CD8-positive, alpha-beta memory T cell (primary cell): Measurements from ENCODE around the gene GRHPR. TPM values are rescaled to one million over a fixed set of nuclear protein-coding genes. Genes with fewer than 3 reads are reported as not detected.

Experiments used
- CTCF ChIA-PET: fragments of 350-600 bp; sonication (Branson Sonifier 250); formaldehyde crosslinking; loops from one replicate; lab custom pipeline; 2021; ENCODE audit warnings: antibody characterized with exemption; lab: Charles Lee
- POLR2A ChIA-PET: fragments of 350-600 bp; sonication (Branson Sonifier 250); formaldehyde crosslinking; loops from one replicate; lab custom pipeline; 2021; ENCODE audit warnings: antibody characterized with exemption; lab: Charles Lee
- DNase-seq, 5 donors: peaks; one replicate each; pipeline versions ENCODE4 v3.0.0 to v3.0.0-alpha.2; 2020 to 2022; ENCODE audit warnings: mixed read lengths in 1 of 5
- H3K27ac ChIP-seq: one replicate; pipeline ENCODE4 v1.7.0; 2013; ENCODE audit warnings: low read depth, mild to moderate bottlenecking, low read length, moderate library complexity
- H3K27me3 ChIP-seq: 2 replicates; pipeline ENCODE4 v1.7.0; 2013; ENCODE audit warnings: low read length, mild to moderate bottlenecking; ENCODE audit not compliant: insufficient read depth, poor library complexity, severe bottlenecking
- H3K36me3 ChIP-seq: 2 replicates; pipeline ENCODE4 v1.7.0; 2013; ENCODE audit warnings: mild to moderate bottlenecking, low read length, moderate library complexity; ENCODE audit not compliant: insufficient read depth
- H3K4me1 ChIP-seq: 2 replicates; pipeline ENCODE4 v1.7.0; 2013; ENCODE audit warnings: mild to moderate bottlenecking, low read length, moderate library complexity; ENCODE audit not compliant: insufficient read depth
- H3K4me3 ChIP-seq: 2 replicates; pipeline ENCODE4 v1.7.0; 2013; ENCODE audit warnings: mild to moderate bottlenecking, low read length
- H3K9me3 ChIP-seq: 2 replicates; pipeline ENCODE4 v1.7.0; 2013; ENCODE audit warnings: mild to moderate bottlenecking, low read length
- H3K27ac Mint-ChIP-seq, 8 donors: one replicate each; pipeline ENCODE4 v1.8.0; 2020 to 2021; ENCODE audit warnings: mixed read lengths in 8 of 8, mild to moderate bottlenecking in 6 of 8, inconsistent platforms in 3 of 8, moderate library complexity in 3 of 8
- H3K27me3 Mint-ChIP-seq, 2 donors: one replicate each; pipeline ENCODE4 v1.8.0; 2020 to 2021; ENCODE audit warnings: mixed read lengths in 2 of 2, mild to moderate bottlenecking in 1 of 2, moderate library complexity in 1 of 2
- H3K36me3 Mint-ChIP-seq, 3 donors: one replicate each; pipeline ENCODE4 v1.8.0; 2020 to 2021; ENCODE audit warnings: mixed read lengths in 3 of 3, inconsistent platforms in 1 of 3, mild to moderate bottlenecking in 1 of 3
- H3K4me1 Mint-ChIP-seq, 3 donors: one replicate each; pipeline ENCODE4 v1.8.0; 2020 to 2021; ENCODE audit warnings: mixed read lengths in 3 of 3, inconsistent platforms in 1 of 3, mild to moderate bottlenecking in 1 of 3
- H3K4me3 Mint-ChIP-seq, 7 donors: one replicate each; pipeline ENCODE4 v1.8.0; 2020 to 2021; ENCODE audit warnings: mixed read lengths in 7 of 7, mild to moderate bottlenecking in 6 of 7, moderate library complexity in 4 of 7, inconsistent platforms in 2 of 7
- H3K9me3 Mint-ChIP-seq, 5 donors: one replicate each; pipeline ENCODE4 v1.8.0; 2020 to 2022; ENCODE audit warnings: mixed read lengths in 5 of 5, mild to moderate bottlenecking in 3 of 5, moderate library complexity in 2 of 5, inconsistent platforms in 1 of 5
- polyA plus RNA-seq: library from polyadenylated mRNA; unstranded; fragments of 300-500 nt; fragmentation: Illumina TruSeq; gene quantifications from one replicate; pipeline ENCODE4 v1.2.3, GENCODE V29; 2021
- total RNA-seq, 2 experiments: library from RNA; stranded (reverse); gene quantifications; one replicate each; pipeline ENCODE4 v1.2.3, GENCODE V29; 2021

The GRHPR gene
- total RNA-seq (10 to 100 TPM; 87.4 to 94.1 TPM), polyA plus RNA-seq (77.4 TPM)

DNA sequence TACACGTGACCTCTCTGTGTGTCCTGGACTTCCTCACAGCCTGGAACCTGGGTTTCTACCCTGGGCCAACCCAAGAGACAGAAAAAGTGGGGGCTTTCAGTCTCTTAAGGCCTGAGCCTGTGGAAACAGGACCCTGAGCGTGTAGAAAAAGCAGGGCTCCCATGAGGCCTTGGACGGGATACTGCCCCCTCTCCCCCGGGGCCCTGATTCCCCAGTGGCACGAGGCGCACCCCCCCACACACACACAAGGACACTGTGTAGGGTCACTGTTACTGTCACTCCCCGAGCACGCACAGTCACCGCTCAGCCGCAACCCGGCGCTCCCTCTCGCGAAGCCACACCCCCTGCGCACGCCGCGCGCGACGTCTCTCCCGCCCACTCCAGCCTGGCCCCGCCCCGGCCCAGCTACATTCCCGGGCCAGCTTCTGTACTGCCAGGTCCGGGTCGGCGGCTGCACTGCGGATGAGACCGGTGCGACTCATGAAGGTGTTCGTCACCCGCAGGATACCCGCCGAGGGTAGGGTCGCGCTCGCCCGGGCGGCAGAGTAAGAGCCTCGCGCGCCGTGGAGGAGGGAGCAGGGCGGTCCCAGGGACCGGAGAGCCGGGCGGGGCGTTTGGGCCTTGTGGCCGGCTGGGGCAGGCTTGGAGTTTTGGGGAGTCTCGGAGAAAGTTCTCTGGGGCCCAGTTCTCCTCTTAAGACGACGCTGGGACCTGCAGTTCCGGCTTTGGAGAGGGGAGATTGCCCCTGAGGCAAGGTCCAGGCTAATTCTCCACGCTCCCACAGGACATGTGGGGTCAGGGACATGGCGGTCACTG, at the start of gene GRHPR:
GRHPR (plus strand) TSS at position 408 of the 816 bp plus-strand sequence; CDS start at position 463, 55 bp downstream.
- ChIA-PET POLR2A (no interaction called here), CTCF (no interaction called here)
- peaks cover 0 to 23% (median 7%) of the 10 kb centered on the region in 3 donors for H3K36me3 Mint-ChIP-seq
- peak within 1 kb of the TSS; percentile 89 to 99 (median 95) for H3K27ac Mint-ChIP-seq
- Histone ChIP-seq H3K27ac (peak within 1 kb of the TSS; percentile 82), H3K36me3 (peaks cover 7% of the 10 kb centered on the region), H3K4me1 (peaks cover 20% of the 10 kb centered on the region), H3K9me3 (no peaks in the 10 kb centered on the region), H3K27me3 (no peaks in the 10 kb centered on the region), H3K4me3 (peak within 1 kb of the TSS; percentile 73)
- peaks cover 0 to 3% of the 10 kb centered on the region in 2 donors for H3K27me3 Mint-ChIP-seq
- H3K9me3 Mint-ChIP-seq = no peaks in the 10 kb centered on the region
- peaks cover 22 to 31% (median 30%) of the 10 kb centered on the region in 3 donors for H3K4me1 Mint-ChIP-seq
- H3K4me3 Mint-ChIP-seq = peak within 1 kb of the TSS; percentile 93 to 99 (median 96)
- peak; percentile 79 to 90 (median 83) for DNase-seq

DNA sequence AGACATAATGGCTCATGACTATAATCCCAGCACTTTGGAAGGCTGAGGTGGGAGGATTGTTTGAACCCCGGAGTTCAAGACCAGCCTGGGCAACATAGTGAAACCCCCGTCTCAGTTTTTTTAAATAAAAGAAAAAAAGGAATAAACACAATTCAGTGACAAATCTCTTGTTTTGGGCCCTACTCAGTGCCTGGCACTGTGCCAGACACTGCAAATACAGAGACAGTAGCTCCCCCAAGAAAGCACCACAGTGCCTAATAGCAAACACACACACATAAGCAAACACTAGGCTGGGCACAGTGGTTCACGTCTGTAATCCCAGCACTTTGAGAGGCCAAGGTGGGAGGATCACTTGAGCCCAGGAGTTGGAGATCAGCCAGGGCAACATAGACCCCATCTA, 49.7 kb upstream of the GRHPR start:
- Mint-ChIP-seq H3K4me1 (peaks cover 6 to 15% (median 7%) of the 10 kb centered on the region in 3 donors), H3K36me3 (peaks cover 0 to 10% (median 2%) of the 10 kb centered on the region in 3 donors), H3K27me3 (peaks cover 14 to 27% of the 10 kb centered on the region in 2 donors), H3K9me3 (peaks cover 0 to 1% (median 0%) of the 10 kb centered on the region in 5 donors), H3K4me3 (no peak overlapping the region), H3K27ac (no peak overlapping the region)
- no peak for DNase-seq
- CTCF ChIA-PET = no interaction called here
- Histone ChIP-seq H3K4me1 (no peaks in the 10 kb centered on the region), H3K27ac (no peak overlapping the region), H3K9me3 (no peaks in the 10 kb centered on the region), H3K36me3 (no peaks in the 10 kb centered on the region), H3K27me3 (no peaks in the 10 kb centered on the region), H3K4me3 (no peak overlapping the region)
- POLR2A ChIA-PET = no interaction called here

DNA sequence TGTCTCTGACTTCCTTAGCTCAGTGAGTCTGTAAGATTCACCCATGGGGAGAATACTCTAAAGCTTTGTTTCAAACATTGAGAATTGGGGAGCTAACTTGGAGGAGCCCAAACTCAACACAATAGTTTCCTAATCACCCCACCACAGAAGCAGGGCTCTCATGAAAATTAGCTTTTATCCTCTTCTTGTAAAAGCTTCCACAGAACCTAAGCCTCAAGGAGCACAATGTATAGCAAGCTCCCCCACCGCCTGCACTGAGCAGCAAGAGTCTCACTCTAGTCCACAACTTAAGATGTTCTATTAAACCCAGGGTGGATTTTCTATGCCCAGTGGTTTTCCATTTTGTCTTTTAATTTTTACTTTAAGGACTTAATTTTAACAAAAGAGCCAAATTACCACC, 48.9 kb upstream of the GRHPR start:
- Mint-ChIP-seq H3K27me3 (peaks cover 15 to 34% of the 10 kb centered on the region in 2 donors), H3K36me3 (peaks cover 0 to 12% (median 2%) of the 10 kb centered on the region in 3 donors), H3K4me1 (peaks cover 6 to 15% (median 7%) of the 10 kb centered on the region in 3 donors), H3K27ac (no peak overlapping the region), H3K4me3 (no peak overlapping the region), H3K9me3 (peaks cover 0 to 2% (median 0%) of the 10 kb centered on the region in 5 donors)
- Histone ChIP-seq H3K4me3 (no peak overlapping the region), H3K9me3 (no peaks in the 10 kb centered on the region), H3K4me1 (no peaks in the 10 kb centered on the region), H3K27ac (no peak overlapping the region), H3K27me3 (no peaks in the 10 kb centered on the region), H3K36me3 (no peaks in the 10 kb centered on the region)
- ChIA-PET CTCF (no interaction called here), POLR2A (no interaction called here)
- DNase-seq = no peak

DNA sequence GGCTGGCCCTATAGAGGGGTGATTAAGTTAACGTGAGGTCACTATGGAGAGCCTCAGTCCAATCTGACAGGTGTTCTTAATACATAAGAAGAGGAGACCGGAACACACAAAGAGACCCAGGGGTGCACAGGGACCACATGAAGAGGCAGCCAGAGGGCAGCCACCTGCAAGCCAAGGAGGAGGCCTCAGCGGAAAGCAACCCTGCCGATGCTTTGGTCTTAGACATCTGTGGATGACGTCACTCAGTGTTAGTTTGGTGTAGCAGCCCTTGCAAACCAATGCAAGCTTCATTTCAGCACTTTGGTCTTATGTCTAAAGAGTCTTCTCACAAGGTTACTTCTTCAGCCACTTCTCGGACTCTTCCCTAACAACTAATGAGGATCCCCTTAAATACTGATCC, 47.6 kb upstream of the GRHPR start:
- DNase-seq = peak in 1 of 5 donors; percentile 3
- Histone ChIP-seq H3K4me1 (no peaks in the 10 kb centered on the region), H3K27me3 (no peaks in the 10 kb centered on the region), H3K27ac (no peak overlapping the region), H3K36me3 (no peaks in the 10 kb centered on the region), H3K9me3 (no peaks in the 10 kb centered on the region), H3K4me3 (no peak overlapping the region)
- Mint-ChIP-seq H3K9me3 (peaks cover 0 to 2% (median 0%) of the 10 kb centered on the region in 5 donors), H3K36me3 (peaks cover 0 to 12% (median 2%) of the 10 kb centered on the region in 3 donors), H3K27me3 (peaks cover 15 to 41% of the 10 kb centered on the region in 2 donors), H3K27ac (no peak overlapping the region), H3K4me1 (peaks cover 6 to 15% (median 7%) of the 10 kb centered on the region in 3 donors), H3K4me3 (no peak overlapping the region)
- POLR2A ChIA-PET = no interaction called here
- CTCF ChIA-PET = no interaction called here

DNA sequence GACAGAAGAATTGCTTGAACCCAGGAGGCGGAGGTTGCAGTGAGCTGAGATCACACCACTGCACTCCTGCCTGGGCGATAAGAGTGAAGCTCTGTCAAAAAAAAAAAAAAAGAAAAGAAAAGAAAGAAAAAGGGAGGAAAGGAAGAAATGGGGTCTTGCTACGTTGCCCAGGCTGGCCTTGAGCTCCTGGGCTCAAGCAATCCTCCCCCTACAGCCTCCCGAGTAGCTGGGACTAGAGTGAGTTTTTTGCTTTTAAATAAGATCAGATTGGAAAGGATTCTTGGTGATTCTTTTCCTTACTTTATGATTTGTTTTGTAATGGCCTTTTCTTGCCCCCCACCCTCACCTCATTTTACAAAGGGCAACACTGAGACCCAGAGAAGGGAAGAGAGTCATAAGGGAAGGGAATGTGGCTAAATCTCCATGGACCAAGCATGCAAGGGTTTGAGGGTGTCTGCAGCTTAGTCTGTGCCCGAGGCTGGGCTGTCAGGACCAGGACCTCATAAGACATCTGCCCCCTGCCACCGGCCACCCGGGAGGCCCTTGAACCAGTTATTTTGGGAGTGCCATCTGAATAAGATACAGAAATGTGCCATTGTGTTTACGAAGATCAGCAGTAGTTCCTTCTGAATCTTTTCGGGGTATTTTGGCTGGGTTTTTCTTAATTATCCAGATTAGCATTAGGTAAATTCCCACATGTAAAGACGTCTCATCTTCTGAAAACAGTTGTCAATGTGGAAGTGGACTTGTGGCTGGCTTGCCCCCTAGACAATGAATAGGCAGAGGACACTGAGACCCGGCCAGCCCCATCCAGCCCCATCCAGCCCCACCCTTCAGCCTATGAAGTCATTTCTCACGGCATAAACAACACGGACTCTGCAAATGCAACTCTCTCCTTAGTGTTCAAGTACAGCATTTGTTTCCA, 44.5 kb upstream of the GRHPR start:
- CTCF ChIA-PET = interaction anchor here (1.1 kb wide), 1 partner anchor 8 kb away, joined by 3 read pairs; no protein-coding TSS in a partner anchor
- H3K4me1 ChIP-seq = no peaks in the 10 kb centered on the region

DNA sequence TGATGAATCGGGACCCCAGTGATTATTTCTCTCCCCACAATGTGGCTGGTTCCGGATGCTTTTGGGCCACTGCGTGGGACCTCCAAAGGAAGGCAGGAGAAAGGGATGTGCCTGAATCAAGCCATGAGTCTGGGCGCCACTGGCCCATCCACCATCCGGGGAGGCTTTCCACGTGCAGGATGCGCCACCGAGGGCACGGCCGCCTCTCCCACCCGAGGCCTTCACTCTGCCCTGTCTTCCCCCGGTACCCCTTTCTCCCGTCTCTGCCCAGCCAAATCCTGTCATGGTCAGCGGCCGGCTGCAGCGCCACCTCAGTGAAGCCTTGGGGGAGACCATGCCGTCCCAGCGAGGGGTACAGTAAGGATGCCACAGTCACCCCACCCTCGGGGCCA, 43.9 kb upstream of the GRHPR start:
- no peaks in the 10 kb centered on the region for H3K4me1 ChIP-seq
- peaks cover 12 to 40% of the 10 kb centered on the region in 2 donors for H3K27me3 Mint-ChIP-seq
- H3K27ac ChIP-seq = no peak overlapping the region

More for the DNA sequence above, 44.5 kb upstream of the GRHPR start:
- H3K36me3 ChIP-seq = no peaks in the 10 kb centered on the region
- Mint-ChIP-seq H3K27ac (peak overlapping the region in 1 of 8 donors; percentile 45), H3K36me3 (peaks cover 0 to 18% (median 2%) of the 10 kb centered on the region in 3 donors), H3K4me3 (no peak overlapping the region), H3K9me3 (peaks cover 0 to 2% (median 0%) of the 10 kb centered on the region in 5 donors), H3K4me1 (no peaks in the 10 kb centered on the region), H3K27me3 (peaks cover 12 to 44% of the 10 kb centered on the region in 2 donors)
- no peaks in the 10 kb centered on the region for H3K9me3 ChIP-seq
- POLR2A ChIA-PET = no interaction called here
- H3K4me3 ChIP-seq = no peak overlapping the region
- H3K27ac ChIP-seq = no peak overlapping the region
- H3K27me3 ChIP-seq = no peaks in the 10 kb centered on the region
- DNase-seq = no peak

DNA sequence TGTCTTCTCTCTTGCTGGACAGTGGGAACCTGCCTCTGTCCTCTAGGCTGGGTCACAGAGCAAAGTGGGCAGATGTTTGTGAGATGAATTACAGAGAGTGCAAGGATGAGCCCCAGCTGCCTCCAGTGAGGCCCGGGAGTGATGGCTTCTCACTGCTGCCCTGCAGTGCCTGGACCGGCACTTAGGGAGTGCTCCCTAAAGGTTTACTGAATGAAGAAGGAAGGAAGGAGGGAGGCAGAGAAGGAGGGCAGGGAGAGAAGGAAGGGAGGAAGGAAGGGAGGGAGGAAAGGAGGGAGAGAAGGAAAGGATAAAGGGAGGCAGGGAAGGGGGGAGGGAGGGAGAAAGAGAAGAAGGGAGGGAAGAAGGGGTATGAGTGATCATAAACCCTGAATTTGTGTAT, 42.7 kb upstream of the GRHPR start:
- Histone ChIP-seq H3K36me3 (no peaks in the 10 kb centered on the region), H3K4me3 (no peak overlapping the region), H3K27ac (no peak overlapping the region), H3K27me3 (no peaks in the 10 kb centered on the region), H3K4me1 (no peaks in the 10 kb centered on the region), H3K9me3 (no peaks in the 10 kb centered on the region)
- Mint-ChIP-seq H3K9me3 (peaks cover 0 to 2% (median 0%) of the 10 kb centered on the region in 5 donors), H3K4me1 (no peaks in the 10 kb centered on the region), H3K27ac (peak overlapping the region in 1 of 8 donors; percentile 58), H3K27me3 (peaks cover 12 to 36% of the 10 kb centered on the region in 2 donors), H3K4me3 (no peak overlapping the region), H3K36me3 (peaks cover 0 to 18% (median 0%) of the 10 kb centered on the region in 3 donors)
- ChIA-PET CTCF (no interaction called here), POLR2A (no interaction called here)
- DNase-seq = no peak

More for the DNA sequence above, 43.9 kb upstream of the GRHPR start:
- no peaks in the 10 kb centered on the region for H3K4me1 Mint-ChIP-seq
- peaks cover 0 to 18% (median 2%) of the 10 kb centered on the region in 3 donors for H3K36me3 Mint-ChIP-seq
- H3K9me3 Mint-ChIP-seq = peaks cover 0 to 2% (median 0%) of the 10 kb centered on the region in 5 donors
- H3K27ac Mint-ChIP-seq = no peak overlapping the region
- no peak overlapping the region for H3K4me3 Mint-ChIP-seq
- DNase-seq = no peak
- Histone ChIP-seq H3K4me3 (no peak overlapping the region), H3K36me3 (no peaks in the 10 kb centered on the region), H3K27me3 (no peaks in the 10 kb centered on the region), H3K9me3 (no peaks in the 10 kb centered on the region)
- CTCF ChIA-PET = no interaction called here
- POLR2A ChIA-PET = no interaction called here
